HG02870 (cell line): Measurements from ENCODE around the gene MAP3K6.

Experiments used
- ATAC-seq: cut with Tn5 transposase; IDR thresholded peaks from one replicate; pipeline ENCODE4 v1.9.1; 2021; ENCODE audit warnings: mild to moderate bottlenecking, moderate library complexity; ENCODE audit not compliant: unreplicated experiment

MAP3K6 gene

GRCh38 chr1:27374362-27375086 is 7.8 kb upstream of the MAP3K6 start, which contains the start of gene FCN3:
Gene FCN3 (minus strand): TSS chr1:27374824. CDS start chr1:27374818, 6 bp downstream.
- ATAC-seq: no peak

GRCh38 chr1:27372808-27373690 is 6.3 kb upstream of the MAP3K6 start:
- ATAC-seq: no peak

GRCh38 chr1:27372022-27372807 is 5.5 kb upstream of the MAP3K6 start:
- ATAC-seq: no peak

GRCh38 chr1:27368869-27369582 is 2.3 kb upstream of the MAP3K6 start:
- no peak for ATAC-seq

- no peak for ATAC-seq
Measured at GRCh38 chr1:27367160-27367650, 444 bp upstream of the MAP3K6 start.

GRCh38 chr1:27366113-27366410 is 699 bp downstream of the MAP3K6 start:
- ATAC-seq: no peak

GRCh38 chr1:27365372-27366112 is 1.2 kb downstream of the MAP3K6 start:
- no peak for ATAC-seq

- no peak for ATAC-seq
Measured at GRCh38 chr1:27364696-27365371, 1.9 kb downstream of the MAP3K6 start.

- no peak for ATAC-seq
Measured at GRCh38 chr1:27363766-27364695, 2.7 kb downstream of the MAP3K6 start.

GRCh38 chr1:27361553-27361952 is 5.2 kb downstream of the MAP3K6 start:
- no peak for ATAC-seq

GRCh38 chr1:27361044-27361402 is 5.7 kb downstream of the MAP3K6 start:
- ATAC-seq: no peak

- ATAC-seq: no peak
Measured at GRCh38 chr1:27360159-27361043, 6.4 kb downstream of the MAP3K6 start.

- no peak for ATAC-seq
Measured at GRCh38 chr1:27359822-27360158, 7.0 kb downstream of the MAP3K6 start.

- ATAC-seq: no peak
Measured at GRCh38 chr1:27358928-27359313, 7.8 kb downstream of the MAP3K6 start.

GRCh38 chr1:27358038-27358927 is 8.5 kb downstream of the MAP3K6 start:
- no peak for ATAC-seq

GRCh38 chr1:27357281-27358037 is 9.3 kb downstream of the MAP3K6 start:
- no peak for ATAC-seq
